Activated CD4-positive, alpha-beta T cell treated with anti-CD3 and anti-CD28 coated beads for 1 hour (primary cell): ENCODE data around the gene CHCHD6.

Source experiments
- DNase-seq: peaks from one replicate; pipeline ENCODE4 v3.0.0-alpha.2; 2020

Gene CHCHD6

GRCh38 chr3:126926684-126927400 lies 222.8 kb downstream of the CHCHD6 start:
- DNase-seq, result no peak

- DNase-seq, result no peak
These were observed 223.3 kb downstream of the CHCHD6 start for GRCh38 chr3:126927401-126927750.

GRCh38 chr3:126927846-126928245 lies 223.8 kb downstream of the CHCHD6 start:
- DNase-seq, result no peak

GRCh38 chr3:126928921-126929474 lies 225.0 kb downstream of the CHCHD6 start:
- DNase-seq, result no peak

- DNase-seq, result no peak
These were observed 227.0 kb downstream of the CHCHD6 start for GRCh38 chr3:126930936-126931600.

GRCh38 chr3:126931806-126932187 lies 227.8 kb downstream of the CHCHD6 start:
- no peak for DNase-seq

- no peak for DNase-seq
These were observed 228.3 kb downstream of the CHCHD6 start for GRCh38 chr3:126932188-126932931.

GRCh38 chr3:126934031-126934531 lies 230.0 kb downstream of the CHCHD6 start:
- no peak for DNase-seq

- no peak for DNase-seq
These were observed 231.0 kb downstream of the CHCHD6 start for GRCh38 chr3:126934991-126935390.

- DNase-seq, result no peak
These were observed 231.9 kb downstream of the CHCHD6 start for GRCh38 chr3:126935756-126936509.

- no peak for DNase-seq
These were observed 232.9 kb downstream of the CHCHD6 start for GRCh38 chr3:126936853-126937425.

- no peak for DNase-seq
These were observed 233.5 kb downstream of the CHCHD6 start for GRCh38 chr3:126937533-126937932.

GRCh38 chr3:126937973-126938372 lies 233.9 kb downstream of the CHCHD6 start:
- DNase-seq, result no peak

- DNase-seq, result no peak
These were observed 234.7 kb downstream of the CHCHD6 start for GRCh38 chr3:126938520-126939337.

- no peak for DNase-seq
These were observed 235.3 kb downstream of the CHCHD6 start for GRCh38 chr3:126939338-126939718.

GRCh38 chr3:126939733-126940132 lies 235.7 kb downstream of the CHCHD6 start:
- no peak for DNase-seq

- DNase-seq, result no peak
These were observed 237.8 kb downstream of the CHCHD6 start for GRCh38 chr3:126941721-126942270.

- DNase-seq, result no peak
These were observed 240.3 kb downstream of the CHCHD6 start for GRCh38 chr3:126944089-126944965.

GRCh38 chr3:126945171-126945721 lies 241.2 kb downstream of the CHCHD6 start:
- DNase-seq, result no peak

GRCh38 chr3:126945891-126946290 lies 241.9 kb downstream of the CHCHD6 start:
- DNase-seq, result no peak
